Measurements from ENCODE around the gene RFLNA. TPM values are rescaled to one million over a fixed set of nuclear protein-coding genes. Genes with fewer than 3 reads are reported as not detected.

Gene RFLNA
- total and polyA plus RNA-seq, 5 donors from 2014 or later: not detected

DNA sequence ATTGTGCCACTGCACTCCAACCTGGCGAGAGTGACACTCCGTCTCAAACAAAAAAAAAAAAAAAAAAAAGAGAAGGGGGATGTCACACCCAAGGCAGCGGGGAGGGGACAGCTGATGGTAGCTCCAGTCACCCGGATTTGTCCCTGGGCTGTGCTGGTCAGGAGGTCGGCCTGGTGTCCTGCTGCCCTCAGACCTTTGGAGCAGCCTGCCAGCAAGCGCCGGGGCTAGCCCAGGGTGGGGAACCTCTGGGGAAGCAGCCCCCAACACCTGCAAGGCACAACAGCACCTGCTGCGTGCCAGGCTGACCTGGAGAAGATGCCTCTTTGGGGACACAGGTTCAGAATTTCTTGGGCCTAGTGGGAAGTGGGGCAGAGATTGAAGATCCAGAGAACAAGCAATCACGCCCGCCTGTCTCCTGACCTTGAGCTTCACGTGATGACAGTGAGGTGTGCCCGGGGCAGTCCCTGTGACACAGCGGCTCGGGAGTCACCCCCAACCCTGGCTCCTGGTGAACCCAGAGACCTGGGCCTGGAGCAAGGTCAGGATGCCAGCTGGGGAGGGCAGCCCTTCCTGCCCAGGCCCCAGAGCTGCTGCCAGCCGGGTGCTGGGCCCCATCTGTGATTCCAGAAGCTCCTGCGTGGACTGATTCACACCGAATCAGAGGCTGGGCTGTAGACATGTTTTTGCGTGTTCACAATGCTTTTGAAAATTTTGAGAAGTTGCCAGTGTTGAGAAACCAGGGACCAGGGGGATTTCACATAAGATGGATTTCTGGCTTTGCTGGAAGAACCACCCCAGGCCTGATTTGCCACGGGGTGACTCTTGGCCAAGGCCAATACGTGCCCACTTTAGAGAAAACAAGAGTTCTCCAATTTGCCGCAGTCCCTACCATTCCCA is 66.4 kb downstream of the RFLNA start:
- Mint-ChIP-seq H3K27me3 (no peaks in the 10 kb centered on the region), H3K9me3 (no peaks in the 10 kb centered on the region), H3K36me3 (peaks cover 20% of the 10 kb centered on the region), H3K4me1 (peaks cover 0 to 3% (median 0%) of the 10 kb centered on the region in 4 donors), H3K27ac (no peak overlapping the region), H3K4me3 (no peak overlapping the region)
- H3K9me3 ChIP-seq (ENCODE audit: control insufficient read depth in 2 of 2, low read length in 2 of 2): no peaks in the 10 kb centered on the region
- H3K4me1 ChIP-seq (ENCODE audit: control insufficient read depth, insufficient read depth, low read length, poor library complexity, severe bottlenecking): no peaks in the 10 kb centered on the region
- no peak overlapping the region for H3K27ac ChIP-seq (ENCODE audit: insufficient read depth, low read length, poor library complexity, severe bottlenecking)
- H3K36me3 ChIP-seq (ENCODE audit: control insufficient read depth, insufficient read depth, low read length): peaks cover 50% of the 10 kb centered on the region
- no peaks in the 10 kb centered on the region for H3K27me3 ChIP-seq (ENCODE audit: control insufficient read depth, insufficient read depth, low read length)
- no peak overlapping the region for H3K4me3 ChIP-seq (ENCODE audit: low read depth, low read length)
- no peak for DNase-seq
- no peak for ATAC-seq (ENCODE audit: low read depth in 2 of 2)

DNA sequence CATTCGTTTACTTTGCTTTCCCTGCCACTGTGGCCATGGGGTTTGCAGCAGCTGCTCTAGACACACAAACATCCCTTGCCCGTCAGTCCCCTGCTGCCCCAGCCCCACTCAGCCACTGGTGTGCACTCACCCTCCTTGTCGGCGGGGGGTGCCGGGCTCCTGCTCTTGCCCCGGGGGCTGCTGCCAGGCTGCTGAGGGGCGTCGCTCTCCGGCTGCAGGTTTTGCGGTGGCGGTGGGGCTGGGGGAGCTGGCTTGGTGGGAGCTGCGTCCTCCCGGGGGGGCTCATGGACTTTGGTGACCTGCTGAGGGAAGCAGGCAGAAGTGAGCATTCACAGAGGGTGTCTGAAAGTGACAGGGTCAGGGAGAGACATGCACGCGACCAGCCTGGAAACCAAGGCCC is 67.1 kb downstream of the RFLNA start:
- Mint-ChIP-seq H3K9me3 (no peaks in the 10 kb centered on the region), H3K4me3 (no peak overlapping the region), H3K27me3 (no peaks in the 10 kb centered on the region), H3K27ac (no peak overlapping the region), H3K36me3 (peaks cover 20% of the 10 kb centered on the region), H3K4me1 (peaks cover 0 to 3% (median 0%) of the 10 kb centered on the region in 4 donors)
- Histone ChIP-seq H3K4me3 (ENCODE audit: low read depth, low read length) (no peak overlapping the region), H3K27me3 (ENCODE audit: control insufficient read depth, insufficient read depth, low read length) (no peaks in the 10 kb centered on the region), H3K27ac (ENCODE audit: insufficient read depth, low read length, poor library complexity, severe bottlenecking) (no peak overlapping the region), H3K9me3 (ENCODE audit: control insufficient read depth in 2 of 2, low read length in 2 of 2) (no peaks in the 10 kb centered on the region), H3K36me3 (ENCODE audit: control insufficient read depth, insufficient read depth, low read length) (peaks cover 43% of the 10 kb centered on the region), H3K4me1 (ENCODE audit: control insufficient read depth, insufficient read depth, low read length, poor library complexity, severe bottlenecking) (no peaks in the 10 kb centered on the region)
- ATAC-seq (ENCODE audit: low read depth in 2 of 2) (no peak), DNase-seq (no peak)

DNA sequence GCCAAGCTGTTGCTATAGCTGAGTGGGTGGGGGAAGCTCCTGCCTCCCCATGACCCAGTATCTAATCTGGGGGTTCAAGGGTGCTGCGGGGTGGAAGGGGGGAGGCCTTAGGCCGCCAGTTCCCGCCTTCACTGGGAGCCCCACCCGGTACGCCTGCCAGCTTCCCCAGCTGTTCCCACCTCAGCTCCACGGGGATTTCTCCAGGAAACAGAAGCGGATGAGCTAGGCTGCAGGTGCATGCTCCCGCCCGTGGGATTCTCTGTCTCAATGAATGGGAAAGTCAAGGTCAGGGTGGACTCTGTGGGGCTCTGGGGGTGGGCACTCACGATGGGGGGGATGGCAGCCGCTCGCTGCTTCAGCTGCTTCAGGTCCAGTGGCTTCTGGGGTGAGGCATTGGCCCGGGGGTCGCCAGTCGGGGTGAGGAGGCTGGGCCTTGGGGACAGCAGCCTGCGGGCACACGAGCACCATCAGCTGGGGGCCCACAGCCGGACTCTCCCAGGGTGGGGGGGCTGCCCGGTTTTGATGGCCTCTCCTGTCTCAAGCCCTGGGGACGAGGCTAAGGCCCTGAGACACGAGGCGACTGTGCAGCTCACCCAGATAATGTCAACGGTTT is 68.6 kb downstream of the RFLNA start:
- H3K9me3 ChIP-seq (ENCODE audit: control insufficient read depth in 2 of 2, low read length in 2 of 2): no peaks in the 10 kb centered on the region
- Mint-ChIP-seq H3K36me3 (peaks cover 9% of the 10 kb centered on the region), H3K27me3 (no peaks in the 10 kb centered on the region), H3K27ac (no peak overlapping the region), H3K9me3 (no peaks in the 10 kb centered on the region), H3K4me3 (no peak overlapping the region), H3K4me1 (peaks cover 0 to 3% (median 0%) of the 10 kb centered on the region in 4 donors)
- no peak overlapping the region for H3K27ac ChIP-seq (ENCODE audit: insufficient read depth, low read length, poor library complexity, severe bottlenecking)
- ATAC-seq (ENCODE audit: low read depth in 2 of 2): peak in 1 of 2 donors; percentile 14
- no peak for DNase-seq
- no peak overlapping the region for H3K4me3 ChIP-seq (ENCODE audit: low read depth, low read length)
- no peaks in the 10 kb centered on the region for H3K4me1 ChIP-seq (ENCODE audit: control insufficient read depth, insufficient read depth, low read length, poor library complexity, severe bottlenecking)
- H3K27me3 ChIP-seq (ENCODE audit: control insufficient read depth, insufficient read depth, low read length): no peaks in the 10 kb centered on the region
- H3K36me3 ChIP-seq (ENCODE audit: control insufficient read depth, insufficient read depth, low read length): peaks cover 35% of the 10 kb centered on the region

DNA sequence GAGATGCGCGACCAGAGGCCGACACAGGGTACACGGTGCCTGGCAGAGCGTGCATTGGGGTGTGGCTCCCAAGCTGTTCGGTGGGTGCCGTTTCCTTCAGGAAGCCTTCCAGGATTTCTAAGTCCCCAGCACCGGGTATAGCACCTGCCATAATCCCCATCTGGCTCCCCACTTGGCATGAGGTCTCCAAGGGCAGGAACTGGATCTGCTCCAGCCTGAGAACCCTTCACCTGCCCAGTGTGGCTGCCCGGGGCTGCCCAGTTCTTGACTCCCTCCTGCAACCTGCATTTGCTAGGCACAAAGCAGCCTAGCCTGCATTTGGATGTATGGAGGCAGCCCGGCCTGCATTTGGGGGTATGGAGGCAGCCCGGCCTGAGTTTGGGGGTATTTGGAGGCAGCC is 69.7 kb downstream of the RFLNA start:
- Histone ChIP-seq H3K27me3 (ENCODE audit: control insufficient read depth, insufficient read depth, low read length) (no peaks in the 10 kb centered on the region), H3K27ac (ENCODE audit: insufficient read depth, low read length, poor library complexity, severe bottlenecking) (no peak overlapping the region), H3K4me1 (ENCODE audit: control insufficient read depth, insufficient read depth, low read length, poor library complexity, severe bottlenecking) (no peaks in the 10 kb centered on the region), H3K9me3 (ENCODE audit: control insufficient read depth in 2 of 2, low read length in 2 of 2) (no peaks in the 10 kb centered on the region), H3K36me3 (ENCODE audit: control insufficient read depth, insufficient read depth, low read length) (peaks cover 25% of the 10 kb centered on the region), H3K4me3 (ENCODE audit: low read depth, low read length) (no peak overlapping the region)
- H3K9me3 Mint-ChIP-seq: no peaks in the 10 kb centered on the region
- H3K4me1 Mint-ChIP-seq: peaks cover 0 to 3% (median 0%) of the 10 kb centered on the region in 4 donors
- H3K27me3 Mint-ChIP-seq: no peaks in the 10 kb centered on the region
- H3K27ac Mint-ChIP-seq: no peak overlapping the region
- ATAC-seq (ENCODE audit: low read depth in 2 of 2) (no peak), DNase-seq (no peak)
- H3K36me3 Mint-ChIP-seq: peaks cover 12% of the 10 kb centered on the region
- H3K4me3 Mint-ChIP-seq: no peak overlapping the region
